Astrocyte of the spinal cord (primary cell): ENCODE data around the gene ARRDC3.
"Not testable (repeated sequence)": the region's sequence is repeated elsewhere in the genome, so short reads cannot be mapped to it uniquely, and the experiment has no call there.

ENCODE experiments used
- DNase-seq: peaks from one replicate; pipeline ENCODE4 v3.0.0; 2011; ENCODE audit warnings: low read depth, low spot score
- H3K4me3 ChIP-seq: 2 replicates; pipeline ENCODE4 v1.5.1; 2011; ENCODE audit warnings: low read depth, mild to moderate bottlenecking, low read length, moderate library complexity
- CTCF ChIP-seq: IDR thresholded peaks from 2 replicates; pipeline ENCODE4 v1.5.1; 2012; ENCODE audit warnings: low read depth, mild to moderate bottlenecking, low read length, inconsistent platforms
- in situ Hi-C: cut with HindIII; loops from 2 replicates; pipeline ENCODE4 v1.10.0; 2017; ENCODE audit warnings: low sequenced_read_pairs

Gene ARRDC3

GRCh38 chr5:91352831-91353695, 30.1 kb downstream of the ARRDC3 start:
- no peak for DNase-seq
- in situ Hi-C loops, result no loop called here
- H3K4me3 ChIP-seq, result no peak overlapping the region
- no peak for TF ChIP-seq CTCF

DNA sequence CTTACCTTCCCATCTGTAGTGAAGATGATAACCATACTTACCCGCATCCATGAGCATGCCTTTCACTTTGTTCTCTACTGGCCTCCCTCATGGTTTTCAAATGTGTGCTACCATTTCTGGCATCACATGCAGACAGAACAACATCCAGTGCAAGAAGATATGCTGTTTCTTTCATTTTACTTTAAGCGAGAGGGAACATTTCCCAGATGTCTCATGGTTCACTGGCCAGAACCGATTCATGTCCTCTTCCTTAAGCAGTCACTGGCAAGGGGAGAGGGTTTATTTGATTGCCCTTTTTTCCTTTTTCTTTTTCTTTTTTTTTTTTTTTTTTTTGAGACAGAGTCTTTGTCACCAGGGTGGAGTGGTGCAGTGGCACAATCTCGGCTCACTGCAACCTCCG, 37.7 kb downstream of the ARRDC3 start:
- no peak overlapping the region for H3K4me3 ChIP-seq
- no peak for TF ChIP-seq CTCF
- DNase-seq, result no peak
- in situ Hi-C loops, result no loop called here

- in situ Hi-C loops, DNase-seq, H3K4me3 ChIP-seq: not testable (repeated sequence)
These were observed 38.4 kb downstream of the ARRDC3 start for GRCh38 chr5:91344661-91345200.

DNA sequence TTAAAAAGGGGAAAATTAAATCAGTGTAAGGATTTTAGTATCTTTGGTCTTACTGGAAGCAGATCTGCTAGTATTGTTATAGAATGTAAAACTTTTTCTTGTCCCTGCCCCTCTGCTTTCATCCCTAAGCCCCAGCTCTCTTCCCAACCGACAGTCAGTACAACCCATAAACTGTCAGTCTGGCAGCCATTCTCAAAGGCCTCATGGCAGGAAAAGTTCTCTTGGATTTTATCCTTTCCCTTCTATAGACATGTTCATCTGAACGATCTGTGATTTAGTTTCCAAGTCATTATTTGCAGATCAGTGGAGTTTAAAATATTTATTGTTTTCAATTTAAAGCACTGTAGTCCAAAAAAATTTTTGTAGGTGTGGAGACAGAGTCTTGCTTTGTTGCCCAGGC, 39.2 kb downstream of the ARRDC3 start:
- in situ Hi-C loops, result no loop called here
- DNase-seq, result no peak
- H3K4me3 ChIP-seq, result no peak overlapping the region
- TF ChIP-seq CTCF, result no peak

GRCh38 chr5:91342931-91343330, 40.2 kb downstream of the ARRDC3 start:
- DNase-seq, H3K4me3 ChIP-seq, in situ Hi-C loops: not testable (repeated sequence)

- in situ Hi-C loops, result no loop called here
- no peak for DNase-seq
- TF ChIP-seq CTCF, result no peak
- no peak overlapping the region for H3K4me3 ChIP-seq
These were observed 42.0 kb downstream of the ARRDC3 start for GRCh38 chr5:91341154-91341553.

GRCh38 chr5:91340532-91340931, 42.6 kb downstream of the ARRDC3 start:
- in situ Hi-C loops, result no loop called here
- no peak for DNase-seq
- no peak overlapping the region for H3K4me3 ChIP-seq
- no peak for TF ChIP-seq CTCF
